HG03432 (cell line): ENCODE data around the gene PRRX2.
A peak's percentile ranks its signal among the peaks of the same experiment; 100 is the strongest.

Experiments used
- ATAC-seq: cut with Tn5 transposase; IDR thresholded peaks from one replicate; pipeline ENCODE4 v1.9.1; 2021; ENCODE audit warnings: mild to moderate bottlenecking, moderate library complexity; ENCODE audit not compliant: unreplicated experiment

The PRRX2 gene

DNA sequence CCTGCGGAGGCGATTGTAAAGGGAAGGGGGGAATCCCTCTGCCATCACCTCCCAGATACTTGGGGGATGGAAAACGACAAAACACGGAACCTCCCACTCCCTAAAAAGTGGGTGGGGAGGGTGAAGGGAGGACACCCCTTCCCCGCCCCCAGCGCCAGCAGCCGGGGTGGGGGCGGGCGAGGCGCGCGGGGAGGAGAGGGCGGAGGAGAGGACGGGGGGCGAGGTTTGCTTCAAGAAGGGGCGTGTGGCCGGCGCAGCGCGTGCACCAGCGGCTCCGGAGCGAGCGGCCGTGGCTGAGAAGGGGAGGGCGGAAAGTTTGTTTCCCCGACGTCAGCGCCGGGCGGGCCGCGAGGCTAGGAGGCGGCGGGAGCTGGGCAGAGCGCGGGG lies at the start of gene PRRX2:
TSS of gene PRRX2 (plus strand) at position 259 of the 387 bp plus-strand sequence. CDS start 221 bp downstream, outside the sequence.
- ATAC-seq = no peak

DNA sequence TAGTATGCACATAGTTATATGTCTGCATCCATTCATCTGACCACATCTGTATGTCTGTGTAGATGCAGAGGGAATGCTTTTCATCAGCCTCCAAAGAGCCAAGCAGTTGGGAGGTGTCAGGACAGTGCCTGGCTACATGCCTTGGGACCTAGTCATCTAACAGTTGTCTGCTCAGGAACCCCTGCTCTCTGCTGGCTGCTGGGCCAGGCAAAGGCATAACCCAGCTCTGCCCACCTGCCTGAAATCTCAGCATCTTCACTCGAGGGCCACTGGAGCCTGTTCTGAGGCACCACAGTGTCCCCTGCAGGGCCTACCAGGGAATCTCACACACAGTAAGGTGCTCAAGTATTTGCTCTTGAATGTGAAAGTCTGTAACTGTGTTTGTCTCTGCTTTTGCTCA lies 48.3 kb upstream of the PRRX2 start:
- no peak for ATAC-seq

DNA sequence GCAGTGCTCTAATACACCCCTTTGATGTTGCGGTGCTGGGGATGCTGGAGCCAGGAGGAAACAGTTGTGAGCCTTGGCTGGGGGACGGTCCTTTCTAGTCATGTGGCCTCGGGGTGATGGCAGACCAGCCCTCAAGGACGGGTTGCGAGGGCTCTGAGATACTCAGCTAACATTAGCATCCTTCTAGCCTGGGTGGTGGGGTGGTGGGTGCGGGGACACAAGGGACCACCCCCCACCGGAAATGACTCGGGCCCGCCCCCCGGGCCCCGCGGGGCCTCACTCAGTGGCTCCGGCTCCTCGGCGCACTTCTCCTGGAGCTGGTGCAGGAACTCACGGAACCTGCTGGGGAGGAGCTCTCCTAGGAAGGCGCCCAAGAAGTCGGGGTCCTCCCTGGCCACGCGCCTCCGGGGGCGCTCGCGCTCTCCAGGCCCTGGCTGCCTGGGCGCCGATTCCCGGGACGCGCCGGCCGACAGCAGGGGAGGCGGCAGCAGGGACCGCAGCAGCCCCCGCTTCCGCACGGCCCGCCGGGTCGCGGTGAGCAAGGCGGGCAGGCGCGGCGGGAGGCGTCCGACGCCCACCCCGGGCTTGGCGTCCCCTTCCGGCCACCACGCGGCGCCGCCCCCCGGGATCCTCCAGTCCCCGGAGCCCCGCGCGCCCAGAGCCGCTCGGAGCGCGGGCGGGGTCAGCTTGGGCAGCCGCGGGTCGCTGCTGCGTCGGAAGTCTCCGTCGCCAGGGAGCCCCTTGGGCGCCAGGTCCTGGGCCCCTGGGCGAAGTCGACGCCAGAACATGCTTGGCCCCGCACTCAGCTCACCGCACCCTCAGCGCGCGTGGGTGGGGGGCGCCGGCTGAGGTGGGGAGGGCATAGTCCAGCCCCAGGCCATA lies 45.4 kb upstream of the PRRX2 start:
- ATAC-seq = no peak

DNA sequence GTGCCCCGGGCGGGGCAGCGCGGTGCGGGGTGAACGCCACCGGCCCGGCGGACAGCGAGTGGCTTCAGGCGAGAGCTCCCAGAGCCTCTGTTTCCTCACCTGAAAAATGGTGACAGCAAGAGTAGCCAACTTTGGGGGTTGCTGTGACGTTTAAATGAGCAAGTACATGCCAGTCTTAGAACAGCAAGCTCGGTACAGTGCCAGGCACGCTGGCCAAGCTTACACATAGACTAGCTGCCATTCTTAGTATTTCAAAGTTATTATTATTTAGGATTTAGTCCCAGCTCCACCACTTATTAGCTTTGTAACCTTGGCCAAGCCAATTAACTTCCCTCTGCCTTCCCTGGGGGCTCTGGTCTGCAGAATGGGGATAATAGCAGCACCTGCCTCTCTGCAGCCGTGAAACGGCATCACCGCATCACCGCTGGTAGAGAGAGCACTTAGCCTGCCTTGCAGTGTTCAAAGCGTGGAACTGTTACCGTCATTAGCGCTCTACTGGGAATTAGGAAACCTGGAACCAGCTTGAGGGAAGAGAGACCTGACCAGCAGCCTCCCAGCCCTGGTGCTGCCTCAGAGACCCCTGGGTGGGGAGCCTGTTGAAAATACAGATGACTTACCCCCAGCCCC lies 44.7 kb upstream of the PRRX2 start, which contains the start of gene C9orf50:
TSS of gene C9orf50 (minus strand) at position 433 of the 627 bp plus-strand sequence. CDS start 527 bp downstream, outside the sequence.
- no peak for ATAC-seq

DNA sequence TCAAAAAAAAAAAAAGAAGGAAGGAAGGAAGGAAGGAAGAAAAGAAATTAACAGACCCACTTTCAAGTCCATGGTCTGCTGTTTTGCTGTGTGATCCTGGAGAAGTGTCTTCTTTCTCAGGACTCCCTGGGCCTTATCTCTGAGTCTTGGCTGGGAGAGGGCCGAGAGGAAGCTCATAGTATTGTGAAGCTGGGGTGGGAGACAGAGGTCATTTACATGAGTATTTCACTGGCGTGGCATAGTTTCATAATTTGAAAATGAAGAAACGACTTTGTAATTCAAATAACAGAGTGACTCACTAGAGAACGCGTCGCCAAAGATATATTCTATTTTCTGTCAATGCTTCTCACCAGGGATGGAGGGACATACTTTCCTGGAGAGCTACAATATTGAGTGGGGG lies 42.1 kb upstream of the PRRX2 start:
- no peak for ATAC-seq

DNA sequence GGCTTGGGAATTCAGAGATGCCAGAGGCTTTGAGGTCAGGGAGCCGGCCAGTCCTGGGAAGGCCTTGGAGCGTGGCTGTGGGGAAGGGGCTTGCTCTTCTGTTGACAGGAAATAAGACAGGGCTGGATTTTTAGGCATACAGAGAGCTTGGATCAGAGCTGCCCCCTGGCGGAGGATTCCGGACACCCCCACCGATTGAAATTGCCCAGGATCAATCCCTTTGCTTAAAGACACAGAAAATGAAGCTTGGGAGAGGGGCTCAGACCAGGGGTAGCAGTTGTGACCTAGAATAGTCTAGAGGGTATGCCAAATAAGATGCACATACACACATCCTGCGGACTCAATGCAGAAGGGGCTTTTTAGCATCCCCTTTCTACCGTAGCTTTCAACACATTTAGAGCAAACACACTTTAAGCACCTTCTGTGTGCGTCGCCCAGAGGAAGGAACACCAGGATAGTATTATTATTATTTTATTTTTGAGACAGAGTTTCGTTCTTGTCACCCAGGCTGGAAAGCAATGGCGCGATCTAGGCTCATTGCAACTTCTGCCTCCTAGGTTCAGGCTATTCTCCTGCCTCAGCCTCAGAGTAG lies 41.2 kb upstream of the PRRX2 start:
- ATAC-seq = no peak

DNA sequence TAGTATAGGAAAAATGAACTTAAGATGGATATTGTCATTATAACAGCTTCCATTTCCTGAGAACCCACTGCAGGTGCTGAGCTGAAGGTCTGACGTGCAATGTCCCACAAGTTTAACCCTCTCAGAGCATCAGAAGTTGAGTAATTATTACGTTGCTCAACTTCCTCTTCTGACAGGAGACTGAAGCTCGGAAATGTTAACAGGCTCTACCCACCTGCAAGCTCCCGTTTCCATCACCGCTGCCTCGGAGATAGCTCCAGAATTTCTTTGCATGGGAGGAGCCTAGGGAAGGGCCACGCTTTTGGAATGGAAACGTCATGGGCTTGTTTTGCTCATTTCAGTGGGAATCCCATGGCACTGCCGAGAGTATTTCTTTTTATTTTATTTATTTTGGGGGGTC lies 40.5 kb upstream of the PRRX2 start:
- no peak for ATAC-seq

DNA sequence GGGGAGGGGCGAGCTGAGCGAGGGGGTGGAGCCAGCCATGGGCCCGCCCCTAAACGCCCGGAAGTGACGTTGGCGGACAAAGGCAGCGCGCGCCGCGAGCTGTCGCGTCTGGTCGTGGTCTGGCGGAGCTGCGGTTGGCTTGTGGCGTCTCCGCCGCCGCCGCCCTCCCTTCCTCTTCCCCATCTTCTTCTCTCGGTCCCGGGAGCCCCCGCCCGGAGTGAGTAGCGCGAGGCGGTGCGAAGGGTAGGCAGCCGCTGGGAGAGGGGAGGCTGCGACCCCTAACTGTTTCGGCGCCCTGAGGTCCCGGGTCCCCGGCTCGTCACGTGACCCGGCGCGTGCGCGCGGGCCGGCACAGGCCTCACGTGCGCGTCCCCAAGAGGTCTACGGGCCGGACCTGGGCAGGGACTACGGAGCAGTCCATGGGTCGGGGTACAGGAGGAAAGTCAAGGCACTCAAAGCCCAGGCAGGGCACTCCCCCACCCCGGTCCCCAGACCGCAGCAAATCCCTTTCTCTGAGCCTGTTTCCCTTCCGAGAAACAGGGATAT lies 39.3 kb upstream of the PRRX2 start, which contains the start of gene NTMT1:
TSS of gene NTMT1 (plus strand) at position 85 of the 546 bp plus-strand sequence. CDS start 6,541 bp downstream, outside the sequence.
- peak; percentile 83 for ATAC-seq

DNA sequence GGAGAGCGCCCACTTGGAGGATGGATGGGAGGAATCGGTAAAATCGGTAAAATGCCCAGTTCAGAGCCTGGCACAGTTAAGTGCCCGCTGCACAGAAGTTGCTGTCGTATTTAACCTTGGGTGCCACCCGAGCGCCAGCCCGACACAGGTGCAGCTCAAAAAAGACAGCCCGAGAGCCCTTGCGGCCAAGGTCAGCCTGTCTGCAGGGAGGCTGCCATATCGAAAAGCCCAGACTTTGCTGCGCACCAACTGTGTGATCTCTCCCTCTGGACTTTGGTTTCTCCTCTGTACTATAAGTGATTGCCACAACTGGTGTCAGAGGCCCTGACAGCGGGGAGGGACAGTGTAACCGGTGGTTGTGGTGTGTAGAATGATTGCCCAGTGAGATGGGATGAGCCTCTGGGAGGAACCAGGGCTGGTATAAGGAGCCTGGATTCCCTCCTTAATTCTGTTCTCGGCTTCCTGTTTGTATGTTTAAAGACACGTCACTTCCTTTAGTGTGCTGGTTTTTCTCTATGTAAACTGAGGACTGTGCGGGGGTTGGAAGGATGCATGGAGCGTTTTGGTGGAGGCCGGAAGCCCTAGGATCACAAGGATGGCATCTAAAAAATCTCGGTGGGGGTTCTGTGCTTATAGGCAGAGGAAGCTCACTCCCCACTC lies 38.7 kb upstream of the PRRX2 start:
- ATAC-seq = peak; percentile 26

DNA sequence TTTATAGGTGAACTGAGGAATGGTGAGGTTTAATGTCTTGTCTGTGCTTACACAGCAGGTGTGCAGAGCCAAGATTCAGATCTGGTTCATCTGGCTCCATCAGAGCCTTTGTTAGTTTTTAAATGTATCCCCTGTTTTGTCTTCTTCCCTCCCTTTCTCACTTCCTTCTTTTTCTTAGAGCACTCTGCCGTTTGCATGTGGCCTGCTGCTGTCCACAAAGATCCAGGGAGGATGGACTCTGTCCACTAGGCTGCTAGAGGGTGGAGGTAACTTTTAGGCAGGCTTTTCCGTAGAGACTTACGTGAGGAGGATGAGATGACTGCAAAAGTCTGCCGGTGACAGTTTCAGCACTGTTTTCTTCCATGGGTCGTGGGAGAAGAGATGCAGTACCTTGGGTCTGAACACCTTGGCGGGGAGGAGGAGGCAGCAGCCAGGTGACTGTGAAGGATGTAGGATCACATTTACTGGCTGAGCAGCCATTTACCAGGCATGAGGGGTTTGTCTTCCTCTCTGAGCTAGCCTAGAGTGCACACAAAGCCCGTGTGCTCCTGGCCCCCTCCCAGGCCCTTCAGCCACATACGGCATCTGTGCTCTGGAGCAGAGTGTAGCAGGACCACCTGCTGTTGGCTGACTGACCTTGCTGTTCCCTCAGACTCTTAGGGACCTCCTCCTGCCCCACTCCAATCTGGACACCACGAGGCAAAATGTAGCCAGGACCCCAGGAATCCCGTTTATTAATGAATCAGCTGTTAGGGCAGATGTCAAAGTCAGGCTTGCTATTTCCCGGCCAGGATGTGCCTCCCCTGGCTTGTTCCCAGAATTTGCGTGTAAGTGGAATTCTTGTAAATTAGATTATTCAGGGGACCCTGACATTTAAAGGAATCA lies 37.6 kb upstream of the PRRX2 start:
- ATAC-seq = no peak

DNA sequence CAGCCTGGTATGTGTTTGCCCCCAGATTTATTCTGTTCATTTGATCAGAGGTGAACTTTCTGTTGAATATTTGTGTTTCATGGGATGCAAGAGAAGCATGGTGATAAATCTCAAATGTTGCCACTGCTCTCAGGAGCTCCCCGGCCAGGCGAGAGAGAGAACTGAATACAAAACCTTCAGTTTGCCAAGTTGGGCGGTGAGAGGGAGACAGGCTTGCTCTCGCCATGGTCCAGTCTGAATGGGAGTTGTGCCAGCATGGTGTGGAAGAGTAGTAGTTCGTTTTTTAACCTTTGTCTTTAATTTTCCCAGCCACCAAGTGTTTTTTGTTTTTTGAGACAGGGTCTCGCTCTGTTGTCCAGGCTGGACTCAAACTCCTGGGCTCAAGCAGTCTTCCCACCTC lies 36.7 kb upstream of the PRRX2 start:
- no peak for ATAC-seq

DNA sequence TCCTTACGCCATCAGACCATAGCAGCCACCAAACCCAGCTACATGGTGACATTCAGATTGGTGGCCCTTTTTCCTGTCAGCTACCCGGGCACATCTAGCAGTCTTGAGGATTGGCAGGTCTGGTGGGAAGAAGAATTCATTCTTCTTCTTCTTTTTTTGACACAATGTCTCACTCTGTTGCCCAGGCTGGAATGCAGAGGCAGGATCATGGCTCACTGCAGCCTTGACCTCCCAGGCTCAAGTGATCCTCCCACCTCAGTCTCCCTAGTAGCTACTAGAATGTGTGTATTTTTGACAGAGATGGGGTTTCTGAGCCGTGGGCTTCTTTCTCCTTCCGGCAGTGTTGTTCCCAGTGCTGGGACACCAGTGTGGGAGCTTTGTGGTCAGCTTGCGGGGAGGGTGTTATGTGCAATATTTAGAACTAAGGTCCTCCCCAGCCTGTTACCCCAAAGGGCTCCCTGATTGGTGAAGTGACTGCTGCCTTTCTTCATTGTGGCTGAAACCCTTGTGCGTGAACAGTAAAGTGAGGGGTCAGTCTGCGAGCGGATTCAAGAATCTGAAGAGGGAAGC lies 36.1 kb upstream of the PRRX2 start:
- no peak for ATAC-seq

DNA sequence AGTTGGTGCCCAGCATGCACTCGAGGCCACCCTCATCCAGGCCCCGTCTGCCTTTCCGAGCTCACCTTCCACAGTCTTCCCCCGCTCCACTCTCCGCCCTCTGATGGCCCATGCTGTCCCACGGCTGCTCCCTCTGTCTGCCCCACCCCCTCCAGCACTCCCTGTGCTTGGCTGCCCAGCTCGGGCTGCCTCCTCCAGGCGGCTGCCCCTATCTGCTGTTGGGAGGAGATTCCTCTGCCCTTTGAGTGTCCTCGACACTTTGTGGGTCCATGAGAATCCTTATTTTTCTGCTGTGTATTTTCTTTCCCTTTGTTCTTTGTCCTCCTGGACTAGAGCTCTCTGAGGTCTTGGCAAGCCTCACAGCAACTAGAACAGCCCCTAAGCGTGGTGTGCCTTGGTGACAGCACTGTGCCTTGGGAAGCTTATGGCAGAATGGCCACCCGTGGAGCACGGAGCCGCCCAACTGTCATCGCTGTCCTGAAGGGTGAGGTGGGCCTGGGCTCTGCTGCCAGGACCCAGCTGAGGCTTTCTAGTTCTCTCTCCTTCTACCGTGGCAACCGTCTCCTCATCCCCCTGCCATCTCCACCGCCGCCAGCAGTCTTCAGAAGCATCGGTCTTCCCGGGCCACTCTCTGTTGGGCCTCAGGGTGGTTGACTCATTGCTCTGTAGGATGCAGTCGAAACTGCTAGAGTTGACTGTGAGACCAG lies 34.3 kb upstream of the PRRX2 start:
- ATAC-seq = no peak

DNA sequence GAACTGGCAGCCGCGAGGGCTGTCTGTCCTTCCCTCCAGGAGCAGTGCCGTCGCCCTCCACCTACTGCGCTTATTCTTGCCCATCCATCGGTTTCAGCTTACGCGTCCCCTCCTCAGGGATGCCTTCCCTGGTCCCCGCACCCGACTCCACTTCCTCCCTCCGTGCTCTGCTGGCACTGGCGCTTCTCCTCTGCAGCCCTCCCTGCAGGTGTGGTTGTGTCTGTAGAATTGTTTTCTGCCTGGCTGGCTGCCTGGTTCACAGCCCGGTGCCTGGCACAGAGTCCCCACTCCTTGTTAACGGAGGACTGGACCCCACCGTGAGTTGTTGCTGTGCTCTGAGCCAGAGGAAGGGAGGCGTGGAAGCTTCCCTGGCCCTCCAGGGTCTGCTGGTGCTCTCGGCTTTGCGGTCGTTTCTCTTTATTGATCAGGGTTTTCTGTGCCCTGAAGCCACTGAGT lies 33.7 kb upstream of the PRRX2 start:
- no peak for ATAC-seq

DNA sequence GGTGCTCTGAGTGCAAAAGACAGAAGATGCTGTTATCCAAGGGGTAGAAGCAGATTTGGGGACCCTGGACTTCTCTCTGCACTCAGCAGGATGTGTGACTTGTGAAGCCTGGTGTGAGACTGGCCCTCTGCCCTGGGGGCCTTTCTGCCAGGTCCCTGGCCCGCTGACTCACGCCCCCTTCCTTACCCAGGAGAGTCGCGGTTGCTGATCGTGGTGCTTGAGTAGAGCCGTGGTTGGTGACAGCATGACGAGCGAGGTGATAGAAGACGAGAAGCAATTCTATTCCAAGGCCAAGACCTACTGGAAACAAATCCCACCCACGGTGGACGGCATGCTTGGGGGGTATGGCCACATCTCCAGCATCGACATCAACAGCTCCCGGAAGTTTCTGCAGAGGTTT lies 33.0 kb upstream of the PRRX2 start:
- no peak for ATAC-seq

DNA sequence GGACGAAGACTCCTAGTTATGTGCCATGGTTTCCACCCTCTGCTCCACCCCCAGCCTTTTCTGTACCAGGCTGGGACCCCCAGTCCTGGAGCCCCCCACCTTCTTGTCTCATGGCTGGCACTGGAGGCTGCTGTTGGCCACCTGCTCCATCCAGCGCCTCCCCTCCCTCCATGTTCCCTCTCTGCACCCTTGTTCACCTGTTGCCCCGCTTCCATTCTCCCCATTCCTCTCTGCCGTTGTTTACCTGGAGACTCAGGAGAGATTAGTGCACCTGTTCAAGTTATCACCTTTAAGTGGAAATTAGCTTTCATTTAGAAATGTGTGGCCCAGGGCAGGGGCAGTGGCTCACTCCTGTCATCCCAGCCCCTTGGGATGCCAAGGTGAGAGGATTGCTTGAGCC lies 32.2 kb upstream of the PRRX2 start:
- no peak for ATAC-seq

DNA sequence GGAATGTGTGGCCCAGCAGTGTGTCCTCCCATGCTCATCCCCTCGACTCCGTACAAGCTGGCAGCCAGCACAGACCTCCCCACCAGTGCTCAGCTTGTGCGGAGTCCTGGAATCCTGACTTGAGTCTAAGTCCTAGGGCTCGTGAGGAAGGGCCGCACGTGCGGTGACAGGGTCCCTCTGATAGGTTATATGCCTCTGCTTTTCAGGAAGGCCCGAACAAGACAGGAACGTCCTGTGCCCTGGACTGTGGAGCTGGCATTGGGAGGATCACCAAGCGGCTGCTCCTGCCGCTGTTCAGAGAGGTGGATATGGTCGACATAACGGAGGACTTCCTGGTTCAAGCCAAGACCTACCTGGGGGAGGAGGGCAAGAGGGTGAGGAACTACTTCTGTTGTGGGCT lies 31.6 kb upstream of the PRRX2 start:
- ATAC-seq = no peak

DNA sequence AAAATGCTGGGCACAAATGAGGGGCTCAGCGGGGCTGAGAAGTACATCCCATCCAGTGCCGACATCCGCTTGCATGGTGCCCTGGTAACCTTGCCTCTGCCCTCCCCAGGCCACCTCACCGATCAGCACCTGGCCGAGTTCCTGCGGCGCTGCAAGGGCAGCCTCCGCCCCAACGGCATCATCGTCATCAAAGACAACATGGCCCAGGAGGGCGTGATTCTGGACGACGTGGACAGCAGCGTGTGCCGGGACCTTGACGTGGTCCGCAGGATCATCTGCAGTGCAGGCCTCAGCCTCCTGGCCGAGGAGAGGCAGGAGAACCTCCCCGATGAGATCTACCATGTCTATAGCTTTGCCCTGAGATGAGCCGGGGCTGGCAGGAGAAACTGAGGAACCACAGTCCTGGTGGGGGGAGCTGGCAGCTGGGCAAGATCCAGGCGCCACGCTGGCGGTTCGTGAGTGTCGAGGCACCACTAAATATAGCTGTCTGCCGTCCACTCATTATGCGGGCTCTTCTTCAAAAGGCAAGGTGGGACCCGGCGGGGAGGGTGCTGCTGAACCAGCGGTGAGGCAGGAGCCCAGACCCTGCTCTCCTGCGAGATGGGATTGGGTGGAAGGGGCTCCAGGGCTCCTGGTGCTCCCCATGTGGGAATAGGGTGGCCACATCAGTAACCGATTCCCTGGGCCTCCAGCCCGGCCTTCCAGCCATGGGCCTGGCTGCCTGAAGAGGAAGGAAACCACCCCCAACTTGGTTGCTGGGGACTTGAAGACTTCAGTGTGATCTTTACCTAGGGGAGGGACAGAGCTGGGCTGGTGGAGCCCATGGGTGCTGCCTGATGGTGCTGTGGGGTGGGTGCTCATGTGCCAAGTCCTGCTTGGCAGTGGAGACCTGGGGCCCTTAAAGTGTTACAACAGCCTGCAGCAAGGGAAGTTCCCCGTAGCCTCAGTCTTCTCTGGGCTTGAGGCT lies 30.1 kb upstream of the PRRX2 start:
- no peak for ATAC-seq
